Thyroid gland (tissue), 4 donors: ENCODE data around the gene INHBA.

ENCODE experiments used
- CTCF ChIP-seq, 6 experiments: fragments of 200-600 bp in 3 of 6; fragments of 450-650 bp in 3 of 6; sonication (generic) in 3 of 6; IDR thresholded peaks; one replicate each; pipeline ENCODE4 v1.5.1; 2016 to 2019; ENCODE audit warnings: antibody characterized with exemption in 6 of 6, mild to moderate bottlenecking in 2 of 6, inconsistent platforms in 1 of 6, moderate library complexity in 1 of 6
- POLR2A ChIP-seq, 2 donors: fragments of 450-650 bp; IDR thresholded peaks; one replicate each; pipeline ENCODE4 v1.6.1; 2017; ENCODE audit warnings: antibody characterized with exemption in 2 of 2, mild to moderate bottlenecking in 2 of 2, moderate library complexity in 1 of 2

GRCh38 chr7:41750661-41751540 is 48.0 kb upstream of the INHBA start:
- no peak for TF ChIP-seq CTCF (IDR thresholded peaks at IDR 0.05)
- no peak for TF ChIP-seq POLR2A (IDR thresholded peaks at IDR 0.05)
